Body of pancreas (tissue), 4 donors: Measurements from ENCODE around the gene EFR3B.

Experiments
- CTCF ChIP-seq, 7 experiments: fragments of 450-650 bp in 4 of 7; fragments of 200-600 bp in 3 of 7; sonication (generic) in 3 of 7; IDR thresholded peaks; one replicate each; pipeline ENCODE4 v1.5.1; 2016 to 2019; ENCODE audit warnings: antibody characterized with exemption in 7 of 7
- POLR2A ChIP-seq, 3 donors: fragments of 450-650 bp; IDR thresholded peaks; one replicate each; pipeline ENCODE4 v1.6.1; 2016; ENCODE audit warnings: antibody characterized with exemption in 3 of 3, mild to moderate bottlenecking in 2 of 3

- no peak for TF ChIP-seq CTCF (IDR thresholded peaks at IDR 0.05)
- no peak for TF ChIP-seq POLR2A (IDR thresholded peaks at IDR 0.05)
Observed at GRCh38 chr2:25072606-25073005, 30.7 kb downstream of the EFR3B start.
